Activated CD4-positive, alpha-beta T cell treated with anti-CD3 and anti-CD28 coated beads, Interleukin-2, amount 50 U/mL, for 16 hours (primary cell): Measurements from ENCODE around the gene MTF2.

Experiments
- DNase-seq: peaks from one replicate; pipeline ENCODE4 v3.0.0-alpha.2; 2020

Gene MTF2

DNA sequence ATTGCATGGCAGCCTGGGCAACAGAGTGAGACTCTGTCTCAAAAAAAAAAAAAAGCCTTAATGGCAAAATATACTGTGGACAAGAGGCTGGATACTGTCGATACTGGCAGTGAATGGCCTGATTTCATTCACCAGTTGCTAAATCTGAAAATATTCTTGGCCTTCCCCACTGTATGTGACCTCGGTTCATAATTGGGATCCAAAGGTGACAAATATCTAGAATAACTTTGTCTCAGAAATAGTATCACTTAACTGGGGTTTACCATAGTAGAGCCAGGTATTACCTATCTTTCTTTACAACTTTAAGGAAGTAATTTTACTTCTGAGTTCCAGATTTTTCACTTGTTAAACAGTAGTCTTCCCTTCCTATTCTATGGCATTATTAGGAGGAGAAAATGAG, 8.4 kb downstream of the MTF2 start:
- DNase-seq = no peak

DNA sequence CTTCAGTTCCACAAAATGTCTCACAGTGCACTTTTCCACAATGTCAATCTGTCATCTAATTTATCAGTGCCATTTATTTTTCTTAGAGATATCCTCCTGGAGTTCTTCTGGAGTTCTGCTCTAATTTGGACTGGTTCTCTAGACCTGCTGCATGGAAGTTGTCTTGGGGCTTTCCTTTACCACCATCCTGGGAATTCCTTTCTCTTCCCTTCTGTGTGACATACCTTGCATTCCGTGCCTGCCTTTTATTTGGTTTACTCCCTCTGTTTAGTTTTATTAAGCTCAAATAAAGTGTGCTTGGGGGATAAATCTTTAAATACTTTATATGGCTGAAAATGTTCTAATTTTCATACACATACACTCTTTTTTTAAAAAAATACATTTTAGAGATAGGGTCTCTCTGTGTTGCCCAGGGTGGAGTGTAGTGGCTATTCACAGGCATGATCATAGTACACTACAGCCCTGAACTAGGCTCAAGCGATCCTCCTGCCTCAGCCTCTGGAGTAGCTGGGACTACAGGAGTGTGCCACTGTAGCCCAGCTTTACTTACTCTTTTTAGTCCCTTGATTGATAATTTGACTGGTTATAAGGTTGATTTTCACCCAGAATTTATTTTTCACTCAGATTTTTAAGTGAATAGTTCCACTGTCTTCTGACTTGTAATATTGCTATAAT, 14.4 kb downstream of the MTF2 start:
- no peak for DNase-seq

- DNase-seq = no peak
Measured at GRCh38 chr1:93095804-93096585, 16.9 kb downstream of the MTF2 start.

- no peak for DNase-seq
Measured at GRCh38 chr1:93102142-93102541, 23.1 kb downstream of the MTF2 start.

DNA sequence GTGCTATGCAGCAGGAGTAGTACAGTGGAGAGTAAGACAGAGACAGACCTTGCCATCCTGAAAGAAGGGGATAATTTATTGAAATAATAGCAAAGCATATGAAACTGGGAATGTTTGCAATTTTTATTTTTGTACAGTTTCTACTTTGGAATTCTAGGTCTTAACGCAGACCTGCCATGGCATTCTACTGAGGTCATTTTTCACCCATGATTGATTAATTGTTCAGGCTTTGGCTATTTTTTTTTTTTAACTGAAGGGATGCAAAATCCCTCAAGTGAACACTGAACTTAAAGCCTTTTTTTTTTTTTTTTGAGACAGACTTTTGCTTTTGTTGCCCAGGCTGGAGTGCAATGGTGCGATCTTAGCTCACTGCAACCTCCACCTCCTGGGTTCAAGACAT, 27.1 kb downstream of the MTF2 start:
- DNase-seq = no peak

GRCh38 chr1:93107395-93107794, 28.3 kb downstream of the MTF2 start:
- no peak for DNase-seq

- no peak for DNase-seq
Measured at GRCh38 chr1:93108335-93108734, 29.3 kb downstream of the MTF2 start.

DNA sequence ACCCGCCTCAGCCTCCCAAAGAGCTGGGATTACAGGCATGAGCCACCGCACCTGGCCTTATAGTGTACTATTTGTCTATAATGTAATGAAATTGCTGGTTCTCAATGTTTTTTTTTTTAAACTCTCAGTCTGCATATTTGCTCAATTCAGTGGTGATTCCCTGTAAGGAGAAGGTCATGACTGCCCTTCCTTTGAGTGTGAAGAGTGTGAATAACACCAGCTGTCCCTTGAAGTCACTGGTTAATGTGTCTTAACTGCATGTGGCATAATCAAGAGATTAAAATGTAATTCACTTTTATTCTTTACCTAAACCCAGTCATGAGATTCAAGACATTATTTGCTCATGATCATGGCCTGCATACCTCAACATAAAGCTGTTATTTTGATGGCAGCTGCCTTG, 30.5 kb downstream of the MTF2 start:
- DNase-seq = no peak

DNA sequence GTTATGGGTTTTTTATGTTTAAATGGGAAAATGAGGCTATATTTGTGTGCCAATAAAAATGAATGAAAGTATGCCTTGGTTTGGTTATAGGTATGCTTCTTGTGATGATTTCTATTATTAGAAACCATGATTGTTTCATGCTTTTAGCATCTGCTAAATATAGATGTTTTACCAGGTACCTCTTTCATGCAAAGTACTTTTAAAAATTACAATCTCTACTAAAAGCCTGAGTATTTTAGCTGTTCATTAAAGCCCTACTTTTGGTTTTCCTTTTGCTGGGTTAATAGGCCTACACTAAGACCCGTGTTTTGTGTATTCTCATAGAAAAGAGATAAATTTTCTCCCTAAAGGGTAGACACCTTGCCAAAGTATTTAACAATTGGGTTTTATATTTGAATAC, 32.0 kb downstream of the MTF2 start:
- DNase-seq = no peak

GRCh38 chr1:93111561-93111960, 32.5 kb downstream of the MTF2 start:
- DNase-seq = no peak

GRCh38 chr1:93113127-93113526, 34.0 kb downstream of the MTF2 start:
- DNase-seq = no peak

DNA sequence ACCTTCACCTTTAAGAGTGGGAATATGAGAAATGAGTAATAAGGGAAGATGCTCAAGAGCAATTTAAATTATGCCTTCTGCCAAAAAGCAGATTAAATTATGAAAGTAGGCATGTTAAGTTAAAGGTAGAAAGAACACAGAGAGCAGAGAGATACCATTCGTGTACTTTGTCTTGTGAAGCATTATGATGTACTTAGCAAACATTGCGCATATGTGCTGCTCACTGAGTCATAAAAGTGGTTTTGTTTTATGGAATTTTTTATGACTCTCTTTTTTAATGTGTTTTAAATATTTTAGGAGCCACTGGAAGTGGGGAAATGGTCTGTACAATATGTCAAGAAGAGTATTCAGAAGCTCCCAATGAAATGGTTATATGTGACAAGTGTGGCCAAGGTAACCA, 35.3 kb downstream of the MTF2 start:
- DNase-seq = no peak

DNA sequence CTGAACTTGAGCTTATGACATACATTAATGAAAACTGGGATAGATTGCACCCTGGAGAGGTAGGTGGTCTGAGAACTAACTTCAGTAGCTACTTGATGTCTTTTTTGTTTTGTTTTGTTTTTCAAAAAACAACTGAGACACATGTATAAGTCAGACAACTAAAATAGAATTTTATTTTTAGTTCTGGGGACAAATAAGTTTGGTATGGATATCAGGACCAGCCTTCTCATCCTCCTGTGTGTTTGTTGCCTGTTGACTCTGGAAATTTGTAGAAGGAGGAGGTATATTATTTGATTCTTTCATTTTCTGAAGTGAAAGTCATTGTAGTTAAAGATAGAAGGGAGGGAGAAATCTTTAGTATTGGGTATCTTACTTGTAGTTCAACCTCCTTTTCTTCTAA, 41.5 kb downstream of the MTF2 start:
- no peak for DNase-seq

- DNase-seq = peak; percentile 20
Measured at GRCh38 chr1:93123201-93123783, 44.2 kb downstream of the MTF2 start.

GRCh38 chr1:93124556-93125355, 45.7 kb downstream of the MTF2 start:
- DNase-seq = no peak

- DNase-seq = no peak
Measured at GRCh38 chr1:93129507-93130099, 50.5 kb downstream of the MTF2 start.

- no peak for DNase-seq
Measured at GRCh38 chr1:93132638-93133037, 53.6 kb downstream of the MTF2 start.

- DNase-seq = no peak
Measured at GRCh38 chr1:93136445-93136844, 57.4 kb downstream of the MTF2 start.

GRCh38 chr1:93137604-93138292, 58.7 kb downstream of the MTF2 start:
- no peak for DNase-seq

GRCh38 chr1:93140106-93140505, 61.0 kb downstream of the MTF2 start:
- no peak for DNase-seq

GRCh38 chr1:93142161-93142560, 63.1 kb downstream of the MTF2 start:
- no peak for DNase-seq

GRCh38 chr1:93143136-93143535, 64.1 kb downstream of the MTF2 start:
- DNase-seq = no peak
